Hematopoietic multipotent progenitor cell treated with erythropoietin and hydrocortisone succinate and interleukin-3 and kit ligand, for 15 days (in vitro differentiated cells): Measurements from ENCODE around the gene BBS9.
A peak's percentile ranks its signal among the peaks of the same experiment; 100 is the strongest.

ENCODE experiments used
- DNase-seq: peaks from one replicate; pipeline ENCODE4 v3.0.0-alpha.2; 2015; ENCODE audit warnings: low spot score

BBS9 gene

GRCh38 chr7:33369888-33370287 is 240.5 kb downstream of the BBS9 start:
- no peak for DNase-seq

GRCh38 chr7:33373195-33373594 is 243.8 kb downstream of the BBS9 start:
- DNase-seq, result no peak

- no peak for DNase-seq
These were observed 250.6 kb downstream of the BBS9 start for GRCh38 chr7:33379891-33380525.

- no peak for DNase-seq
These were observed 259.0 kb downstream of the BBS9 start for GRCh38 chr7:33388332-33388731.

GRCh38 chr7:33392148-33392547 is 262.8 kb downstream of the BBS9 start:
- DNase-seq, result no peak

GRCh38 chr7:33393770-33394169 is 264.4 kb downstream of the BBS9 start:
- no peak for DNase-seq

- DNase-seq, result no peak
These were observed 266.0 kb downstream of the BBS9 start for GRCh38 chr7:33395340-33395739.

GRCh38 chr7:33399528-33400213 is 270.3 kb downstream of the BBS9 start:
- no peak for DNase-seq

- no peak for DNase-seq
These were observed 270.8 kb downstream of the BBS9 start for GRCh38 chr7:33400214-33400538.

GRCh38 chr7:33410266-33410665 is 280.9 kb downstream of the BBS9 start:
- no peak for DNase-seq

- DNase-seq, result no peak
These were observed 281.7 kb downstream of the BBS9 start for GRCh38 chr7:33411020-33411419.

GRCh38 chr7:33412331-33412730 is 283.0 kb downstream of the BBS9 start:
- DNase-seq, result no peak

GRCh38 chr7:33418251-33418701 is 288.9 kb downstream of the BBS9 start:
- DNase-seq, result no peak

- no peak for DNase-seq
These were observed 291.1 kb downstream of the BBS9 start for GRCh38 chr7:33420311-33420940.

GRCh38 chr7:33421429-33421828 is 292.1 kb downstream of the BBS9 start:
- DNase-seq, result no peak

GRCh38 chr7:33422141-33422540 is 292.8 kb downstream of the BBS9 start:
- no peak for DNase-seq

- DNase-seq, result no peak
These were observed 293.7 kb downstream of the BBS9 start for GRCh38 chr7:33422825-33423645.

GRCh38 chr7:33423646-33424020 is 294.3 kb downstream of the BBS9 start:
- DNase-seq, result peak; percentile 9

GRCh38 chr7:33425395-33425794 is 296.0 kb downstream of the BBS9 start:
- no peak for DNase-seq

- DNase-seq, result no peak
These were observed 296.7 kb downstream of the BBS9 start for GRCh38 chr7:33425929-33426678.

- no peak for DNase-seq
These were observed 299.1 kb downstream of the BBS9 start for GRCh38 chr7:33428415-33428814.

- no peak for DNase-seq
These were observed 302.2 kb downstream of the BBS9 start for GRCh38 chr7:33431543-33431942.
